ENCODE results near the gene XRRA1. TPM values are rescaled to one million over a fixed set of nuclear protein-coding genes. Genes with fewer than 3 reads are reported as not detected.

The XRRA1 gene
- polyA plus RNA-seq, 3 donors: 1.2 to 3.6 (median 3.5) TPM

- DNase-seq: no peak
- WGBS (ENCODE audit: insufficient coverage): 100% methylated on average over 1 of the region's 2 CpGs
- H3K36me3 ChIP-seq (replicated peaks in 1 of 2; ENCODE audit: control insufficient read depth in 1 of 2, insufficient read depth in 2 of 2, low read length in 2 of 2): peaks cover 0 to 3% of the 10 kb centered on the region in 2 donors
- H3K4me1 Mint-ChIP-seq: peaks cover 27% of the 10 kb centered on the region
- no peak overlapping the region for H3K4me3 Mint-ChIP-seq
- no peaks in the 10 kb centered on the region for H3K9me3 Mint-ChIP-seq
- peaks cover 23 to 25% of the 10 kb centered on the region in 2 donors for H3K4me1 ChIP-seq (ENCODE audit: control insufficient read depth in 1 of 2, insufficient read depth in 2 of 2, low read length in 2 of 2)
- no peak for TF ChIP-seq CTCF (IDR thresholded peaks at IDR 0.05)
- no peaks in the 10 kb centered on the region for H3K9me3 ChIP-seq (replicated peaks in 1 of 2; ENCODE audit: control insufficient read depth in 1 of 2, insufficient read depth in 1 of 2, low read length in 2 of 2)
- H3K36me3 Mint-ChIP-seq: peaks cover 5 to 11% of the 10 kb centered on the region in 2 donors
- no peaks in the 10 kb centered on the region for H3K27me3 Mint-ChIP-seq (ENCODE audit: low read depth in 3 of 3)
- no peak overlapping the region for H2AFZ ChIP-seq (ENCODE audit: insufficient read depth, low read depth, low read length, poor library complexity, severe bottlenecking)
- H3K79me2 ChIP-seq (ENCODE audit: insufficient read depth, low read length): peaks cover 9% of the 10 kb centered on the region
- no peak overlapping the region for H3K4me2 ChIP-seq (replicated peaks; ENCODE audit: extremely low read depth, low read length, poor library complexity, severe bottlenecking)
- intact Hi-C loops (cut with micrococcal nuclease): loop anchor here (5.0 kb wide), 2 partner anchors 32 to 37 kb away; partner anchors contain the start of genes SPCS2 (in 1 of the 2) and XRRA1 (in 1 of the 2)
- H3K4me3 ChIP-seq (replicated peaks in 1 of 3; ENCODE audit: low read depth in 2 of 3, low read length in 3 of 3): no peak overlapping the region
- H3K27ac Mint-ChIP-seq: peak overlapping the region in 2 of 7 donors; percentile 17 to 44
- no peaks in the 10 kb centered on the region for H4K20me1 ChIP-seq (ENCODE audit: insufficient read depth, low read length)
- H3K27me3 ChIP-seq (ENCODE audit: control insufficient read depth in 2 of 2, insufficient read depth in 2 of 2, low read length in 2 of 2): no peaks in the 10 kb centered on the region
- H3K27ac ChIP-seq (ENCODE audit: low read depth in 1 of 2, low read length in 2 of 2): no peak overlapping the region
- H3K9ac ChIP-seq (ENCODE audit: insufficient read depth, low read length, poor library complexity, severe bottlenecking): no peak overlapping the region
Measured at GRCh38 chr11:74984730-74985129, 35.8 kb upstream of the XRRA1 start.

GRCh38 chr11:74984070-74984469, 35.2 kb upstream of the XRRA1 start:
- intact Hi-C loops (cut with micrococcal nuclease): loop anchor here in 1 of 2 donors (5.0 kb wide), 1 partner anchor 37 kb away; the partner anchor contains the start of genes SPCS2 and XRRA1
- Mint-ChIP-seq H3K4me3 (no peak overlapping the region), H3K36me3 (peaks cover 5 to 16% of the 10 kb centered on the region in 2 donors), H3K4me1 (peaks cover 24% of the 10 kb centered on the region), H3K27ac (no peak overlapping the region), H3K27me3 (ENCODE audit: low read depth in 3 of 3) (no peaks in the 10 kb centered on the region), H3K9me3 (no peaks in the 10 kb centered on the region)
- Histone ChIP-seq H3K4me3 (replicated peaks in 1 of 3; ENCODE audit: low read depth in 2 of 3, low read length in 3 of 3) (no peak overlapping the region), H3K27ac (ENCODE audit: low read depth in 1 of 2, low read length in 2 of 2) (no peak overlapping the region), H3K27me3 (ENCODE audit: control insufficient read depth in 2 of 2, insufficient read depth in 2 of 2, low read length in 2 of 2) (no peaks in the 10 kb centered on the region), H4K20me1 (ENCODE audit: insufficient read depth, low read length) (no peaks in the 10 kb centered on the region), H3K4me2 (replicated peaks; ENCODE audit: extremely low read depth, low read length, poor library complexity, severe bottlenecking) (no peak overlapping the region), H3K36me3 (replicated peaks in 1 of 2; ENCODE audit: control insufficient read depth in 1 of 2, insufficient read depth in 2 of 2, low read length in 2 of 2) (peaks cover 0 to 10% of the 10 kb centered on the region in 2 donors), H3K79me2 (ENCODE audit: insufficient read depth, low read length) (peaks cover 3% of the 10 kb centered on the region), H3K9ac (ENCODE audit: insufficient read depth, low read length, poor library complexity, severe bottlenecking) (no peak overlapping the region), H2AFZ (ENCODE audit: insufficient read depth, low read depth, low read length, poor library complexity, severe bottlenecking) (no peak overlapping the region), H3K9me3 (replicated peaks in 1 of 2; ENCODE audit: control insufficient read depth in 1 of 2, insufficient read depth in 1 of 2, low read length in 2 of 2) (no peaks in the 10 kb centered on the region), H3K4me1 (ENCODE audit: control insufficient read depth in 1 of 2, insufficient read depth in 2 of 2, low read length in 2 of 2) (peaks cover 21% of the 10 kb centered on the region in 2 donors)
- no peak for DNase-seq
- WGBS (ENCODE audit: insufficient coverage): no CpG with 5 or more reads among the region's 3 CpGs
- no peak for TF ChIP-seq CTCF (IDR thresholded peaks at IDR 0.05)
